Measurements from ENCODE around the gene CD151.

DNA sequence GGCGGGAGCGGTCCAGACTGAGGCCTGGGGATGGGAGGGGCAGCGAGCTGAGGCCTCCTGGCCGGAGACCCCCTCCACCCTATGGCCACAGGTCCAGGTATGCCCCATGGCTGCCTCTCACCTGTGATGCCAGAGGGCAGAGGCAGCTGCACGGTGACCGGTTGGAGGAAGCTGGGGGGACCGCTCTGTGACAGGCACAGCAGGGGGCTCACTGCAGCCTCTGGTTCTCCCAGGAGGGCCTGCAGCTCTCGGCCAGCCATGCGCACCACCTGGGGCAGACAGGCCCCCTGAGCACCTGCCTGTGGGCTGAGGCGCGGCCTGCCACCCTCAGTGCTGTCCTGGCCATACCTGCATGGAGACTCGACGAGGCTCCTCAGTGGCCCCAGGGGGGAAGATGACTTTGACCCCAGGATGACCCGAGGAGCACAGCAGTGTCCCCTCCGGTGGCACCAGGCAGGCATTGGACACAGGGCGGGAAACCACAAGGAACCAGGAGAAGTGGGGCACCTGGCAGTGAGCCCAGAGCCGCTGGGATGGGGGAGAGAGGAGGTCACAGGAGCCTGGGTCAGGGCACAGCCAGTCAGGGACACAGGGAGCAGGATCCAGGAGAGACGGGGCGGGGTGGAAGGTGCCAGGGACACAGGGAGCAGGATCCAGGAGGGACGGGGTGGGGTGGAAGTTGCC lies 31.5 kb upstream of the CD151 start:
- TF ChIP-seq, protein P1, sequence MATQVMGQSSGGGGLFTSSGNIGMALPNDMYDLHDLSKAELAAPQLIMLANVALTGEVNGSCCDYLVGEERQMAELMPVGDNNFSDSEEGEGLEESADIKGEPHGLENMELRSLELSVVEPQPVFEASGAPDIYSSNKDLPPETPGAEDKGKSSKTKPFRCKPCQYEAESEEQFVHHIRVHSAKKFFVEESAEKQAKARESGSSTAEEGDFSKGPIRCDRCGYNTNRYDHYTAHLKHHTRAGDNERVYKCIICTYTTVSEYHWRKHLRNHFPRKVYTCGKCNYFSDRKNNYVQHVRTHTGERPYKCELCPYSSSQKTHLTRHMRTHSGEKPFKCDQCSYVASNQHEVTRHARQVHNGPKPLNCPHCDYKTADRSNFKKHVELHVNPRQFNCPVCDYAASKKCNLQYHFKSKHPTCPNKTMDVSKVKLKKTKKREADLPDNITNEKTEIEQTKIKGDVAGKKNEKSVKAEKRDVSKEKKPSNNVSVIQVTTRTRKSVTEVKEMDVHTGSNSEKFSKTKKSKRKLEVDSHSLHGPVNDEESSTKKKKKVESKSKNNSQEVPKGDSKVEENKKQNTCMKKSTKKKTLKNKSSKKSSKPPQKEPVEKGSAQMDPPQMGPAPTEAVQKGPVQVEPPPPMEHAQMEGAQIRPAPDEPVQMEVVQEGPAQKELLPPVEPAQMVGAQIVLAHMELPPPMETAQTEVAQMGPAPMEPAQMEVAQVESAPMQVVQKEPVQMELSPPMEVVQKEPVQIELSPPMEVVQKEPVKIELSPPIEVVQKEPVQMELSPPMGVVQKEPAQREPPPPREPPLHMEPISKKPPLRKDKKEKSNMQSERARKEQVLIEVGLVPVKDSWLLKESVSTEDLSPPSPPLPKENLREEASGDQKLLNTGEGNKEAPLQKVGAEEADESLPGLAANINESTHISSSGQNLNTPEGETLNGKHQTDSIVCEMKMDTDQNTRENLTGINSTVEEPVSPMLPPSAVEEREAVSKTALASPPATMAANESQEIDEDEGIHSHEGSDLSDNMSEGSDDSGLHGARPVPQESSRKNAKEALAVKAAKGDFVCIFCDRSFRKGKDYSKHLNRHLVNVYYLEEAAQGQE (IDR thresholded peaks at IDR 0.05; ENCODE audit: low read depth): no peak
- TF ChIP-seq SP1 (IDR thresholded peaks at IDR 0.05; ENCODE audit: low read depth) (no peak), POLR2A (IDR thresholded peaks at IDR 0.05; ENCODE audit: borderline replicate concordance, extremely low read depth, insufficient read depth, insufficient read length) (no peak), JUND (IDR thresholded peaks at IDR 0.05) (no peak), SRF (IDR thresholded peaks at IDR 0.05; ENCODE audit: low read depth) (no peak), YY1 (IDR thresholded peaks at IDR 0.05; ENCODE audit: extremely low read depth, insufficient replicate concordance, low read depth, low read length) (no peak), POLR2AphosphoS5 (IDR thresholded peaks at IDR 0.05; ENCODE audit: low read depth, low read length) (no peak)
- TF ChIP-seq, protein P2, sequence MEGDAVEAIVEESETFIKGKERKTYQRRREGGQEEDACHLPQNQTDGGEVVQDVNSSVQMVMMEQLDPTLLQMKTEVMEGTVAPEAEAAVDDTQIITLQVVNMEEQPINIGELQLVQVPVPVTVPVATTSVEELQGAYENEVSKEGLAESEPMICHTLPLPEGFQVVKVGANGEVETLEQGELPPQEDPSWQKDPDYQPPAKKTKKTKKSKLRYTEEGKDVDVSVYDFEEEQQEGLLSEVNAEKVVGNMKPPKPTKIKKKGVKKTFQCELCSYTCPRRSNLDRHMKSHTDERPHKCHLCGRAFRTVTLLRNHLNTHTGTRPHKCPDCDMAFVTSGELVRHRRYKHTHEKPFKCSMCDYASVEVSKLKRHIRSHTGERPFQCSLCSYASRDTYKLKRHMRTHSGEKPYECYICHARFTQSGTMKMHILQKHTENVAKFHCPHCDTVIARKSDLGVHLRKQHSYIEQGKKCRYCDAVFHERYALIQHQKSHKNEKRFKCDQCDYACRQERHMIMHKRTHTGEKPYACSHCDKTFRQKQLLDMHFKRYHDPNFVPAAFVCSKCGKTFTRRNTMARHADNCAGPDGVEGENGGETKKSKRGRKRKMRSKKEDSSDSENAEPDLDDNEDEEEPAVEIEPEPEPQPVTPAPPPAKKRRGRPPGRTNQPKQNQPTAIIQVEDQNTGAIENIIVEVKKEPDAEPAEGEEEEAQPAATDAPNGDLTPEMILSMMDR (IDR thresholded peaks at IDR 0.05 in 2 of 3, conservative IDR thresholded peaks at IDR 0.05 in 1 of 3; ENCODE audit: borderline replicate concordance in 1 of 3, insufficient read depth in 1 of 3, low read depth in 2 of 3, low read length in 2 of 3): no peak
- TF ChIP-seq, protein P3, sequence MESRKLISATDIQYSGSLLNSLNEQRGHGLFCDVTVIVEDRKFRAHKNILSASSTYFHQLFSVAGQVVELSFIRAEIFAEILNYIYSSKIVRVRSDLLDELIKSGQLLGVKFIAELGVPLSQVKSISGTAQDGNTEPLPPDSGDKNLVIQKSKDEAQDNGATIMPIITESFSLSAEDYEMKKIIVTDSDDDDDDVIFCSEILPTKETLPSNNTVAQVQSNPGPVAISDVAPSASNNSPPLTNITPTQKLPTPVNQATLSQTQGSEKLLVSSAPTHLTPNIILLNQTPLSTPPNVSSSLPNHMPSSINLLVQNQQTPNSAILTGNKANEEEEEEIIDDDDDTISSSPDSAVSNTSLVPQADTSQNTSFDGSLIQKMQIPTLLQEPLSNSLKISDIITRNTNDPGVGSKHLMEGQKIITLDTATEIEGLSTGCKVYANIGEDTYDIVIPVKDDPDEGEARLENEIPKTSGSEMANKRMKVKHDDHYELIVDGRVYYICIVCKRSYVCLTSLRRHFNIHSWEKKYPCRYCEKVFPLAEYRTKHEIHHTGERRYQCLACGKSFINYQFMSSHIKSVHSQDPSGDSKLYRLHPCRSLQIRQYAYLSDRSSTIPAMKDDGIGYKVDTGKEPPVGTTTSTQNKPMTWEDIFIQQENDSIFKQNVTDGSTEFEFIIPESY (IDR thresholded peaks at IDR 0.05; ENCODE audit: extremely low read depth, insufficient replicate concordance, low read length): no peak
